ENCODE measurements around the gene GRK3.

The GRK3 gene

DNA sequence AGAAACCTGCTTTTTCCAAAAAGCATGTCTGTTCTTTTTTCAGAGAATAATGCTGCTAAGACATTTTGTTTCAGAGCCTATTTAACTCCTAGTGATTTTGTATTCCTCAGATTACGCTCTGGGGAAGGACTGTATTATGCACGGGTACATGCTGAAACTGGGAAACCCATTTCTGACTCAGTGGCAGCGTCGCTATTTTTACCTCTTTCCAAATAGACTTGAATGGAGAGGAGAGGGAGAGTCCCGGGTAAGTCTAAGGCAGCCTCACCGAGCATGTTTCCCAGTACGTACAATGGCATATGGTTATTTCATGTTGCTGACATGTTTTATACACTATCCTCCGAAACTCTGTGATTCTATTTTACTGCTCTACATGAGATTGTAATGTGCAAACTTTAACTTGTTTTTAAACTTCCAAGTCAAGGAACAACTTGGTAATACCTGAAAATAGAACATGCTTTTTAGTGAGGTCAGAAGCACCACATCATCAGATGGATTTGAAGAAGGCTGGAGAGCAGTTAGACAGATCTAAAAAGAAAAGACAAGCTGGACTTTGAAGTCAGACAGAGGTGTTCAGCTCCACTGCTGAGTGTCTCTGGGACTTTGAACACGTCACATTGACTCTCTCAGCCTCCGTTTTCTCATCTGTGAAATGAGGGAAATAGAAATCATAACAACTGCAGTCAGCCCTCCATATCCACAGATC is 153.8 kb downstream of the GRK3 start:
- Mint-ChIP-seq H3K9me3 (no peaks in the 10 kb centered on the region), H3K4me1 (no peaks in the 10 kb centered on the region), H3K4me3 (no peak overlapping the region), H3K27ac (no peak overlapping the region), H3K36me3 (no peaks in the 10 kb centered on the region)
- no peak for ATAC-seq
- no peak for DNase-seq (ENCODE audit: low spot score in 2 of 2)

GRCh38 chr22:25722223-25722622 is 157.7 kb downstream of the GRK3 start:
- no peak overlapping the region for H3K27ac Mint-ChIP-seq
- H3K4me1 Mint-ChIP-seq: peaks cover 7% of the 10 kb centered on the region
- H3K4me3 Mint-ChIP-seq: no peak overlapping the region
- ATAC-seq (no peak), DNase-seq (ENCODE audit: low spot score in 2 of 2) (no peak)
- no peaks in the 10 kb centered on the region for H3K36me3 Mint-ChIP-seq
- H3K9me3 Mint-ChIP-seq: no peaks in the 10 kb centered on the region

- peaks cover 7% of the 10 kb centered on the region for H3K4me1 Mint-ChIP-seq
Observed at GRCh38 chr22:25722626-25723025, 158.2 kb downstream of the GRK3 start.

DNA sequence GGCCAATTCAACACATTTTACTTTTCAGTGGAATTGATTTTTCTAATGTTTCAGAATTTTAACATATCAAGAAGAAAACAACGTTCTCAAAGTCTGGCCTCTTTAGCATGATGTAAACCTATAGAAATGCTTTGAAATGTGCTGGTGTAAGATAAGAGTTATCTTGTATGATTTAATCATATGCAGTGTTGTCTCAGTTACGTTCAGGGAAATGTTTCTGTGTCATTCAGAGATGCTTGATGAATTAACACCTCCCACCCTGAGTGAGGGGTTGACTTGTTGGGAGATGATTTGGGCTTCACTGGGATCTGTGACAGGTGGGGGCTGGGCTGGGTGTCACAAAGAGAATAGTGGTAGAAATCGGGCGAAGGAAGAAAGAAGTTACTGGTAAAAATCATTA is 161.8 kb downstream of the GRK3 start:
- ATAC-seq: peak; percentile 64
- DNase-seq (ENCODE audit: low spot score in 2 of 2): no peak
- Mint-ChIP-seq H3K9me3 (no peaks in the 10 kb centered on the region), H3K27ac (peak overlapping the region; percentile 38), H3K4me3 (no peak overlapping the region), H3K4me1 (peaks cover 7% of the 10 kb centered on the region), H3K36me3 (no peaks in the 10 kb centered on the region)

More at GRCh38 chr22:25722626-25723025, 158.2 kb downstream of the GRK3 start:
- Mint-ChIP-seq H3K27ac (no peak overlapping the region), H3K4me3 (no peak overlapping the region), H3K36me3 (no peaks in the 10 kb centered on the region), H3K9me3 (no peaks in the 10 kb centered on the region)
- DNase-seq (ENCODE audit: low spot score in 2 of 2) (no peak), ATAC-seq (no peak)

DNA sequence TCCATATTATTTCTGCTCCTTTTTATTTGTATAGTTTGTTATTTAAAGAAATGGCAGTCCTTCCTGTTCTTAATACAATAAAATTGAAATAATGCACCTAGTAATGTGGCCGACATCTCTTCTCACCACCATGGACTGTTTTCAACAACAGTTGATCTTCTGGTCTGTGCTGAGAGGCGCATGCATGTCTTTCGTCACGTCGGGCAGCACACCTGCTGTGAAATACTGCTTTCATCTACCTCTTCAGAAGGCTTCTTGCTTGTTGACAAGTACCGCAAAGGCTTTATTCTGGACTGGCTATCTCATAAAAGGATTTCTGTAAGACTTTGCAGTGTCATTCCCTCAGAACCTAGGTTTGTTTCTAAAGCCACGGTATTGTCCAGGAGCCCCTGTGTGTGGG is 163.6 kb downstream of the GRK3 start:
- H3K9me3 Mint-ChIP-seq: no peaks in the 10 kb centered on the region
- DNase-seq (ENCODE audit: low spot score in 2 of 2) (no peak), ATAC-seq (no peak)
- no peaks in the 10 kb centered on the region for H3K36me3 Mint-ChIP-seq
- H3K4me3 Mint-ChIP-seq: no peak overlapping the region
- no peak overlapping the region for H3K27ac Mint-ChIP-seq
- H3K4me1 Mint-ChIP-seq: peaks cover 7% of the 10 kb centered on the region

- DNase-seq (ENCODE audit: low spot score in 2 of 2) (no peak), ATAC-seq (no peak)
- Mint-ChIP-seq H3K4me3 (no peak overlapping the region), H3K36me3 (no peaks in the 10 kb centered on the region), H3K27ac (no peak overlapping the region), H3K4me1 (peaks cover 11% of the 10 kb centered on the region), H3K9me3 (no peaks in the 10 kb centered on the region)
Observed at GRCh38 chr22:25729016-25729995, 164.8 kb downstream of the GRK3 start.

GRCh38 chr22:25735650-25736049 is 171.2 kb downstream of the GRK3 start:
- peak overlapping the region; percentile 96 for H3K27ac Mint-ChIP-seq
- ATAC-seq: no peak
- DNase-seq (ENCODE audit: low spot score in 2 of 2): no peak
- H3K36me3 Mint-ChIP-seq: peaks cover 7% of the 10 kb centered on the region
- no peaks in the 10 kb centered on the region for H3K9me3 Mint-ChIP-seq
- H3K4me1 Mint-ChIP-seq: peaks cover 38% of the 10 kb centered on the region
- H3K4me3 Mint-ChIP-seq: peak overlapping the region; percentile 56

DNA sequence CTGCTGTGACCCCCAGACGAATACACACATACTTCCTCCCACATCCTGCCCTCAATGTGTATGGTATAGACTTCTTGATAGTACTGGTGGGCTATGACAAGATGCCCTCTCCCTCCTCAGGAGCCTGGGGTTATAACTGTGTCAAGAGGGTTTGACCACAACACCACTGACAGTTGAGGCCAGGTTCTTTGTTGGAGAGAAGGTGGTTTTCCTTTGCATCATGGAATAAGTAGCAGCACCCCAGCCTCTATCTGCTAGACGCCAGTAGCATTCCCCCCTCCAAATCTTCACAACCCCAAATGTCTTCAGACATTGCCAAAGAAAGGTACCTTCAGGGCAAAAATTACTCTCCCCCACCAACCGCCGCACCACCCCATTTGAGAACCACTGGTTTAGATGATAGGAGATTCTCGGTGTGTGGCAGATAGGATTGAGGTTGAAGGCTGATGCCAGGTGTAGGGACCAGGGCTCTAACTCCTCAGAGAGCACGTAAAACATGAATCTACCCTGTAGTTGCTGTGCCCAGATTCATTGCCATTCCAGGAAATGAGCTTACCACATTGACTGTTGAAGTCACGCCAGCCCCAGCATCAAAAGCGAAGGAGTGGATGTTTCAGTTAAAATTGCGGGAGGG is 172.0 kb downstream of the GRK3 start:
- Mint-ChIP-seq H3K9me3 (no peaks in the 10 kb centered on the region), H3K4me3 (peak overlapping the region; percentile 56), H3K36me3 (peaks cover 7% of the 10 kb centered on the region), H3K27ac (peak overlapping the region; percentile 96), H3K4me1 (peaks cover 38% of the 10 kb centered on the region)
- DNase-seq (ENCODE audit: low spot score in 2 of 2) (peak in 1 of 2 donors; percentile 77), ATAC-seq (peak; percentile 88)

GRCh38 chr22:25739659-25740344 is 175.3 kb downstream of the GRK3 start:
- Mint-ChIP-seq H3K4me3 (no peak overlapping the region), H3K4me1 (peaks cover 29% of the 10 kb centered on the region), H3K27ac (no peak overlapping the region), H3K9me3 (no peaks in the 10 kb centered on the region), H3K36me3 (peaks cover 7% of the 10 kb centered on the region)
- ATAC-seq (no peak), DNase-seq (ENCODE audit: low spot score in 2 of 2) (no peak)

- Mint-ChIP-seq H3K27ac (peak within 1 kb of the TSS; percentile 73), H3K4me3 (no peak within 1 kb of the TSS), H3K9me3 (no peaks in the 10 kb centered on the region), H3K36me3 (no peaks in the 10 kb centered on the region), H3K4me1 (peaks cover 29% of the 10 kb centered on the region)
- no peak for DNase-seq (ENCODE audit: low spot score in 2 of 2)
- ATAC-seq: no peak
Observed at GRCh38 chr22:25741692-25742626, 177.5 kb downstream of the GRK3 start, which contains the start of gene MYO18B. Gene MYO18B (plus strand): TSS chr22:25742188. CDS start chr22:25761093, 18,905 bp downstream.

DNA sequence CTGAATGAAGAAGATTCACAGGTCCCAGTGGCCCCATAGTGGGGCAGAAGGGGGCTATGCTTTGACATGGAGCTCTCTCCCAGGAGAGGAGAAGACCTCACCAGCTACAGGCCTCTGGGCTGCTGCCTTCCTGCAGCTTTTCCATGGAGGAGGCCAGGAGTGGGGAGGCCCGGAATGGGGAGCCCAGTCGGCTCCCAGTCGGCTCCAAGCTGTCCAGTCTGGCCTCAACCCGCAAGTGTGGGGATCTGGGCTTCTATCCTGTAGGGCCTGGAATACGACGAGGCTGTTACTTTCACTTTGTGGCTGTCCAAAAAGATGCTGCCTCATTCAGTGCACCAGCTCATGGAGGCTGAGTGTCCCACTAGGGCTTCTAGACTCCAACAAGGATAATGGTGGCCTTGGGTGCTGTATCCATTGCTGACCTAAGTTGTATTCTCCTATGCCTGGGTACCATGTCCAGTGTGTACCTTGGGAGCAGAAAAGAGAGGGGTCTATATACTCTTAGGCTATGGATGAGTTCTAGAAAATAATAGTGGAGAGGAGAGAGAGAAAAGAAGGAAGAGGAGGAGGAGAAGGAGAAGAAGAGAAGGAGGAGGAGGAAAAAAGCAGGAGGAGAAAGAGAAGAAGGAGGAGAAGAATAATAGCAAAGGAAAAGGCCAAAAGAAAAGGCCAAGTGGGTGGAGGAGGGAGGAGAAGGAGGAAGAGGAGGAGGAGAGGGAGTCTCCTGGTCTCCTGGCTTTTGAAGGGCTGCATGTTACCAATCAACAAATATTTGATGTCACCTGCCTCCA is 178.6 kb downstream of the GRK3 start:
- no peak overlapping the region for H3K4me3 Mint-ChIP-seq
- H3K9me3 Mint-ChIP-seq: no peaks in the 10 kb centered on the region
- DNase-seq (ENCODE audit: low spot score in 2 of 2) (no peak), ATAC-seq (no peak)
- no peaks in the 10 kb centered on the region for H3K36me3 Mint-ChIP-seq
- H3K4me1 Mint-ChIP-seq: peaks cover 26% of the 10 kb centered on the region
- H3K27ac Mint-ChIP-seq: peak overlapping the region; percentile 73

DNA sequence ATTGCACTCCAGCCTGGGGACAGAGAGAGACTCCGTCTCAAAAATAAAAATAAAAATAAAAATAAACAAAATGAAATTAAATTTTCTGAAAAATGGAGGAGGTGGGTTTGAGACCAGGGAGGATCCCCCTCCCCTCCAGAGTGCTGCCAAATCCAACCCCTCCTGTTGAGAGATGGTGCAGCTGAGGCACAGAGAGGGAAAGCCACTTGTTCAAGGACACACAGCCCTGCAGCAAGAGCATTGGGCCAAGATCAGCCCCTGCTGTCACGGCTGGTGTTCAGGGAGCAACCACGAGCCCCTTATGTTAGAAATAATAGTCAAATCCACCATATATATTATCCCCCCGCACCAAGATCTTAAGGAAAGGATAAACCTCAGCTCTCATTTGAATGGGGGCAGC is 180.2 kb downstream of the GRK3 start:
- no peaks in the 10 kb centered on the region for H3K9me3 Mint-ChIP-seq
- no peak for ATAC-seq
- peaks cover under 1% of the 10 kb centered on the region for H3K36me3 Mint-ChIP-seq
- H3K4me1 Mint-ChIP-seq: peaks cover 34% of the 10 kb centered on the region
- no peak for DNase-seq (ENCODE audit: low spot score in 2 of 2)
- H3K27ac Mint-ChIP-seq: no peak overlapping the region
- H3K4me3 Mint-ChIP-seq: no peak overlapping the region

GRCh38 chr22:25745341-25746011 is 181.0 kb downstream of the GRK3 start:
- ATAC-seq (no peak), DNase-seq (ENCODE audit: low spot score in 2 of 2) (no peak)
- peaks cover 5% of the 10 kb centered on the region for H3K36me3 Mint-ChIP-seq
- H3K27ac Mint-ChIP-seq: no peak overlapping the region
- no peak overlapping the region for H3K4me3 Mint-ChIP-seq
- peaks cover 42% of the 10 kb centered on the region for H3K4me1 Mint-ChIP-seq
- no peaks in the 10 kb centered on the region for H3K9me3 Mint-ChIP-seq

Data from stimulated activated effector memory CD8-positive, alpha-beta T cell treated with anti-CD3 and anti-CD28 coated beads, Interleukin-12 subunit alpha, Interleukin-12 subunit beta, amount 100 ng/mL, for 72 hours (primary cell).